HG02870 (cell line): ENCODE measurements around the gene DLG2.

ENCODE experiments used
- ATAC-seq: cut with Tn5 transposase; IDR thresholded peaks from one replicate; pipeline ENCODE4 v1.9.1; 2021; ENCODE audit warnings: mild to moderate bottlenecking, moderate library complexity; ENCODE audit not compliant: unreplicated experiment

The DLG2 gene

DNA sequence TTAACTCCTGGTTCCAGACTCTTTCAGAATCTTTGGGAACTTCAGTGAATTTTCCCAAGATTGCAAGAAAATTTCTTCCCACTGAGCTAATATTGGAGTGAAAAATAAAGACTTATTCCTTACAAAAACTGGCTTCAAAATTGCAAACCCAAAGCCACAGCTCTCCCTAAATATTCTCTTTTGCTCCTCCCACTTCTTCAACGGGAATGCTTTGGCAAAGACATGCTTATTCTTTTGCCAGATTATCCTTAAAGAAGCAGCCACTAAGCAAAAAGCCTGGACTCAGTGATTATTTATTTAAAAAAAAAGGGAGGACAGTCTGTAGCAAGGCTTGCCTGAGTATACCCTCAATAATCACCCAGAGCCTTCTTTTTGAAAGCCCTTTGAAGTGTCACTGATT, 1438.6 kb downstream of the DLG2 start:
- ATAC-seq, result no peak

GRCh38 chr11:84173078-84173477, 1454.1 kb downstream of the DLG2 start:
- ATAC-seq, result no peak

- no peak for ATAC-seq
Measured at GRCh38 chr11:84165139-84165538, 1462.0 kb downstream of the DLG2 start.

GRCh38 chr11:84164728-84165127, 1462.4 kb downstream of the DLG2 start:
- no peak for ATAC-seq

DNA sequence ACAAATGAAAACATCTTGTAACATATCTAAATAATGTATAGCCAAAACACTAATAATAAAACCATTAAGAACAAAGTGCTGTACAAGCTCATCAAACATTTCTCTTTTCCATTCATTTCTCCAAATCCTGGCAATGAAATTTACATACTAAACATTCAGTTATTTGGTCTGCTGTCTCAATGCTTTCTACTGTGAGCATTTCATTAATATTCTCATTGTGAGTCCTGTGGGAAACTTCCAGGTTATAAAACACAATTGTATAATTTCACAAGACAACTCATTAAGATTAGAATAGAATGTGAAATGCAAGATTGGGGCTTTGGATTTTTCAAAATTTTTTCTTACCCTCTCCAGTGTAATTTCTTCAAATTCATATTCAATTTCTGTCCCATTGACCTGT, 1464.0 kb downstream of the DLG2 start:
- no peak for ATAC-seq

GRCh38 chr11:84157639-84158038, 1469.5 kb downstream of the DLG2 start:
- no peak for ATAC-seq

DNA sequence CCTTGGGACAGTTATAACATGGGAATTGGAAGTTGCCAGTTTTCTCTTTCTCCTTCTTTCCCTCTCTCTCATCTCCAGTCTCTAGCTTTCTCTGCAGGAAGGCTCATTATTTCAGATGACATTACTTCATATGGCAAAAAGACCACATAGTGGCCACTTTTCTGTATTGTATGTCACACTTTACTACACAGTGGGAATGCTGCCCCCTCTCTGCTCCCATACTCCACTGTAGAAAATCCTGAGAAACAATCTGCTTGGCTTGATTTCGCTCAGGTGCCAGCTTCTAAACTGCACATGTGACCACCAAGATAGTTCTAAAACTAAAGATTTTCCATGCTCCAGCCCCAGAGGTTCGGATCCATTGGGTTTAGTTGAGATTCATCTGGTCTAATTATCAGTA, 1480.3 kb downstream of the DLG2 start:
- no peak for ATAC-seq

DNA sequence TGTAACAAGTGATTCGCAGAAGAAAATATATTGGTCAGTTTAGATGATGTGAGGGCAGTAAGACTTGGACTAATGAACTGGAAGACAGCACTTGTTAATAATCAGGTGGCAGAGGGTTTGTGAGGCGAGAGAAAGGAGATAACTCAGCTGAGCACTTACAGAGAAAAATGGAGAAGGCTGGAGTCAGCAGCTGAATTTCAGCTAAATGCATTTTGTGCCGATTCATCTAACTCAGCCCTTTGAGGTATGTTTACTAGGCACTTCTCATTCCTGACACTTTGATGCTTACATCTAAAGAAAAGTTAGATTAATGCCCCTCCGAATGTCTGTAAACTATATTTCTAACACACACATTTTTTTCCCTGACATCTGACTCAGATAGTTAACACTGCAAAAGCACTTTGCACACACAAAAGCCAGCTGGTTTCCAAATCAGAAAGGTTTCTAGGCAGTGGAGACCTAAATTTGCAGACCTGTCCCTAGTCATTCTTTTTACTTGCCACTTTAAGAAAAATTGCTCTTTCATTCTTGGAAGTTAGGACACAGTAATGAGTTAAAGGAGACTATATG, 1481.4 kb downstream of the DLG2 start:
- ATAC-seq, result no peak

GRCh38 chr11:84144531-84144930, 1482.6 kb downstream of the DLG2 start:
- ATAC-seq, result no peak

GRCh38 chr11:84142411-84142810, 1484.7 kb downstream of the DLG2 start:
- ATAC-seq, result no peak

GRCh38 chr11:84140386-84141169, 1486.6 kb downstream of the DLG2 start:
- no peak for ATAC-seq

GRCh38 chr11:84137960-84138359, 1489.2 kb downstream of the DLG2 start:
- ATAC-seq, result peak; percentile 53

DNA sequence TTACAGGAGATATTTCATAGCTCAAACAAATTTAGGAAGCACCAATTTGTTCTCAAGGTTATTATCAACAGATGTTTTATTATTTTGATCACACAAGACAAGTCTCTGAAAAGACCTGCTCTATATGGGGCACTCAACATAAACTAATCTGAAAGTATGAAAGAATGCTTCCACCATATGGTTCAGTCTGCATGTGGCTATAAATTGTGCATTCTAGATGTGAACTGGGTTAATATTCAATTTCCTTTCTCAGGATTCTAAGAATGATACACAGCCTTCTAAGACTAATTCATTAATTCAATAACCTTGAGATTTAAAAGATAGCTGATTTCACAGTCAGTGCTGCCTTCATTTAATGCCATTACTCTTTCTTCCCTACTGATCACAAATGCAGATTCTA, 1489.6 kb downstream of the DLG2 start:
- no peak for ATAC-seq

DNA sequence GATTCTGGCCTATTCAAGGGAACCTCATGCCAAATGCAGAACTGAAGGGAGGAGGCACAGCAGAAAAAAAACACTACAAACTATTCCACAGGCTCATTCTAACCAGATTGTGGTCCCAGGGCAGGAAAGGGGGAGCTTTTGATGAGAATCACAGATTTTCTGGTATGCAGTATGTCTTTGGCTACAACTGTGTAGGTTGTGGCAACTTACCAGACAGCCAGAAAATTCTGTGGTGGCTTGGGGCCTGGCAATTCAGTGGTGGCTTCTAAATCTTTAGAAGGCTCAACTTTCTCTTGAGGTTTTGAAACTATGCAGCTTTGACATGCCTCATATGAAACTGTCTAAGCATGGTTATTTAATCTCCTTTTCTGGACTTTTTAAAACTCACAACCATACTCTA, 1490.2 kb downstream of the DLG2 start:
- ATAC-seq, result peak; percentile 41

GRCh38 chr11:84130646-84131427, 1496.3 kb downstream of the DLG2 start:
- peak; percentile 90 for ATAC-seq

GRCh38 chr11:84129961-84130576, 1497.1 kb downstream of the DLG2 start:
- no peak for ATAC-seq

- ATAC-seq, result no peak
Measured at GRCh38 chr11:84128840-84129239, 1498.3 kb downstream of the DLG2 start.

DNA sequence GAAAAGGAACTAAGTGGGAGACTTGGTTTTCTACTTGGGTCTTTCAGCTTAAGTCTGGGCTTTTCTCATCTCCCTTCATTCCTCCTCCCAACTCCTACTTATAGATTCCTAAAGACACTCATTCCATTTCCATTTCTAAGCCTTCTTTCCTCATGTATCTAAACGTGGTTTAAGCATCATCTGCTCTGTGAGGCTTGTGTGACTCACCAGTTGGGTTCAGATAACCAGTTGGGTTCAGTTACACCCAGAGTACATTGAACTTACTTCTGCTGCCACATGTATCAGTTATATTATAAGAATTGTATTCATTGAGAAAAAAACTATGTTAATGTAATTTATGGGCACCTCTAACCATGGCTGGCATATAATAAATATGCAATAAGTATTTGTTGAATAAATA, 1509.8 kb downstream of the DLG2 start:
- no peak for ATAC-seq

DNA sequence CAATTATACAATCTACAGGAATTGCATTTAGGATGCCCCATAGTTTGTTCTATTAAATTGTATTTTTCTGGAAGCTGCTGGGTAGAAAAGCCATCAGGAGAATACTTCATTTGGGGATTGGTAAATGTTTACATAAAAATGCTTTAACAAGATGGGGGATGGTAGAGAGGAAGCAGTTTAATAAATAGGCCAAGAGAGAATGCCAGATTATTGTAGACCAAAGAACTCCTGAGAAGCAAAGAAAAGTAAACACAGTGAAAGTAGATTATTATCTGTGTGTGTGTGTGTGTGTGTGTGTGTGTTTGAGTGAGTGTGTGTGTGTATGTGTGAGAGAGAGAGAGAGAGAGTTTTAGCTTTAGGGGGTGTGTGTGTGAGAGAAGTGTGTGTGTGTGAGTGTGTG, 1520.6 kb downstream of the DLG2 start:
- ATAC-seq, result no peak

- peak; percentile 48 for ATAC-seq
Measured at GRCh38 chr11:84105148-84105547, 1522.0 kb downstream of the DLG2 start.

DNA sequence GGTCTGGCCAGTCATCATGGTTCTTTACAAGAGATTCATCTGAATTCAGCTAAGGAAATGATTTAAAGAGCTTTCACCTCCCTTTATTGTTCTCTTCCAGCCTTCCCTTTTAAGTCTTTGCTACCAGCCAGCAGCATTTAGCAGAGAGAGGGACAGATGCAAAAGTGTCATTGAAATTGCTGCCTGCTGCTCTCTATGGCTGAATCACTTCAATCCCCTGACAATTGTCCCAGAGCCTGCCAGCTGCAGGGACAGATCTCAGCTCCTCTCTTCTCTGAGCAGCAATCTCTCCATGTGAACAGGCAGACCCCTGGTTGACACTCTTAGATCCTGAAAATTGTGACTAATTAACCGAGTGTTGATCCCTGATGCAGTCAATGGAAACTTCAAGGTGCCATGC, 1524.0 kb downstream of the DLG2 start:
- no peak for ATAC-seq

- no peak for ATAC-seq
Measured at GRCh38 chr11:84097186-84097585, 1530.0 kb downstream of the DLG2 start.
